ENCODE data around the gene ZNF333. TPM values are rescaled to one million over a fixed set of nuclear protein-coding genes. Genes with fewer than 3 reads are reported as not detected.
"Not testable (repeated sequence)": the region's sequence is repeated elsewhere in the genome, so short reads cannot be mapped to it uniquely, and the experiment has no call there.

The ZNF333 gene
- polyA plus RNA-seq, 1 experiment: 16.4 TPM

DNA sequence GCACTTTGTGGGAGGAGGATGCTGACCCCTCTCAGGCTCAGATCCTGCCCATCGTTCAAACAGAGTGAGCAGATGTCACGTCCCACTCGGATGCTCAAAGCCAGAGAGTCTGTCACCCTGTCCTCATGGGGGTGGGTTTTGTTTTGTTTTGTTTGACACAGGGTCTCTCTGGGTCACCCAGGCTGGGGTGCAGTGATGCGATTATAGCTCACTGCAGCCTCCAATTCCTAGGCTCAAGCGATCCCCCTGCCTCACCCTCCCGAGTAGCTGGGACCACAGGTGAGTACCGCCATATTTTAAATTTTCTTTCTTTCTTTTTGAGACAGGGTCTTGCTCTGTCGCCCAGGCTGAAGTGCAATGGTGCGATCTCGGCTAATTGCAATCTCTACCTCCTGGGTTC is 84.5 kb downstream of the ZNF333 start:
- no peak for DNase-seq (ENCODE audit: low read depth)
- H3K27me3 ChIP-seq (ENCODE audit: control insufficient read depth, insufficient read depth, low read length): no peaks in the 10 kb centered on the region
- TF ChIP-seq, protein P1, sequence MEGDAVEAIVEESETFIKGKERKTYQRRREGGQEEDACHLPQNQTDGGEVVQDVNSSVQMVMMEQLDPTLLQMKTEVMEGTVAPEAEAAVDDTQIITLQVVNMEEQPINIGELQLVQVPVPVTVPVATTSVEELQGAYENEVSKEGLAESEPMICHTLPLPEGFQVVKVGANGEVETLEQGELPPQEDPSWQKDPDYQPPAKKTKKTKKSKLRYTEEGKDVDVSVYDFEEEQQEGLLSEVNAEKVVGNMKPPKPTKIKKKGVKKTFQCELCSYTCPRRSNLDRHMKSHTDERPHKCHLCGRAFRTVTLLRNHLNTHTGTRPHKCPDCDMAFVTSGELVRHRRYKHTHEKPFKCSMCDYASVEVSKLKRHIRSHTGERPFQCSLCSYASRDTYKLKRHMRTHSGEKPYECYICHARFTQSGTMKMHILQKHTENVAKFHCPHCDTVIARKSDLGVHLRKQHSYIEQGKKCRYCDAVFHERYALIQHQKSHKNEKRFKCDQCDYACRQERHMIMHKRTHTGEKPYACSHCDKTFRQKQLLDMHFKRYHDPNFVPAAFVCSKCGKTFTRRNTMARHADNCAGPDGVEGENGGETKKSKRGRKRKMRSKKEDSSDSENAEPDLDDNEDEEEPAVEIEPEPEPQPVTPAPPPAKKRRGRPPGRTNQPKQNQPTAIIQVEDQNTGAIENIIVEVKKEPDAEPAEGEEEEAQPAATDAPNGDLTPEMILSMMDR (IDR thresholded peaks at IDR 0.05; ENCODE audit: insufficient read depth, low read depth, low read length): no peak
- H3K36me3 ChIP-seq (ENCODE audit: control insufficient read depth, insufficient read depth, low read length): peaks cover 2% of the 10 kb centered on the region; the same call in 1 of the 2 replicates
- no peak overlapping the region for H3K4me3 ChIP-seq (ENCODE audit: low read depth, low read length)
- ChIA-PET CTCF (no interaction called here), POLR2A (no interaction called here)

GRCh38 chr19:14775326-14775725 is 85.5 kb downstream of the ZNF333 start:
- H3K4me3 ChIP-seq (ENCODE audit: low read depth, low read length); H3K27me3 ChIP-seq (ENCODE audit: control insufficient read depth, insufficient read depth, low read length); POLR2A ChIA-PET; CTCF ChIA-PET; H3K36me3 ChIP-seq (ENCODE audit: control insufficient read depth, insufficient read depth, low read length); DNase-seq (ENCODE audit: low read depth): not testable (repeated sequence)

- Histone ChIP-seq H3K27me3 (ENCODE audit: control insufficient read depth, insufficient read depth, low read length) (no peaks in the 10 kb centered on the region), H3K36me3 (ENCODE audit: control insufficient read depth, insufficient read depth, low read length) (peaks cover under 1% of the 10 kb centered on the region; the same call in 1 of the 2 replicates), H3K4me3 (ENCODE audit: low read depth, low read length) (peak overlapping the region; percentile 36)
- ChIA-PET CTCF (interaction anchor here (2.2 kb wide), 1 partner anchor 10 kb away, joined by 13 read pairs; no protein-coding TSS in a partner anchor), POLR2A (no interaction called here)
- TF ChIP-seq, protein P1 (IDR thresholded peaks at IDR 0.05; ENCODE audit: insufficient read depth, low read depth, low read length): no peak
- no peak for DNase-seq (ENCODE audit: low read depth)
Observed at GRCh38 chr19:14775869-14776586, 86.2 kb downstream of the ZNF333 start.

GRCh38 chr19:14777645-14778044 is 87.8 kb downstream of the ZNF333 start:
- DNase-seq (ENCODE audit: low read depth); POLR2A ChIA-PET; H3K4me3 ChIP-seq (ENCODE audit: low read depth, low read length); H3K36me3 ChIP-seq (ENCODE audit: control insufficient read depth, insufficient read depth, low read length); H3K27me3 ChIP-seq (ENCODE audit: control insufficient read depth, insufficient read depth, low read length): not testable (repeated sequence)
- CTCF ChIA-PET: interaction anchor here (2.2 kb wide), 1 partner anchor 9 kb away, joined by 13 read pairs; no protein-coding TSS in a partner anchor

GRCh38 chr19:14778110-14778845 is 88.4 kb downstream of the ZNF333 start, which contains the start of gene ADGRE2:
Gene ADGRE2 (minus strand): TSS chr19:14778560. CDS start chr19:14776756, 1,804 bp downstream.
- POLR2A ChIA-PET; DNase-seq (ENCODE audit: low read depth); CTCF ChIA-PET; H3K4me3 ChIP-seq (ENCODE audit: low read depth, low read length); H3K36me3 ChIP-seq (ENCODE audit: control insufficient read depth, insufficient read depth, low read length); H3K27me3 ChIP-seq (ENCODE audit: control insufficient read depth, insufficient read depth, low read length): not testable (repeated sequence)

- H3K36me3 ChIP-seq (ENCODE audit: control insufficient read depth, insufficient read depth, low read length): no peaks in the 10 kb centered on the region
- ChIA-PET CTCF (interaction anchor here (1.2 kb wide), 1 partner anchor 473 kb away, joined by 3 read pairs; no protein-coding TSS in a partner anchor), POLR2A (no interaction called here)
- DNase-seq (ENCODE audit: low read depth): no peak
- H3K4me3 ChIP-seq (ENCODE audit: low read depth, low read length): no peak overlapping the region
- TF ChIP-seq, protein P1 (IDR thresholded peaks at IDR 0.05; ENCODE audit: insufficient read depth, low read depth, low read length): no peak
- H3K27me3 ChIP-seq (ENCODE audit: control insufficient read depth, insufficient read depth, low read length): no peaks in the 10 kb centered on the region
Observed at GRCh38 chr19:14779151-14779550, 89.3 kb downstream of the ZNF333 start.

GRCh38 chr19:14780622-14781225 is 90.9 kb downstream of the ZNF333 start:
- DNase-seq (ENCODE audit: low read depth); CTCF ChIA-PET; H3K36me3 ChIP-seq (ENCODE audit: control insufficient read depth, insufficient read depth, low read length); H3K27me3 ChIP-seq (ENCODE audit: control insufficient read depth, insufficient read depth, low read length); POLR2A ChIA-PET; H3K4me3 ChIP-seq (ENCODE audit: low read depth, low read length): not testable (repeated sequence)

DNA sequence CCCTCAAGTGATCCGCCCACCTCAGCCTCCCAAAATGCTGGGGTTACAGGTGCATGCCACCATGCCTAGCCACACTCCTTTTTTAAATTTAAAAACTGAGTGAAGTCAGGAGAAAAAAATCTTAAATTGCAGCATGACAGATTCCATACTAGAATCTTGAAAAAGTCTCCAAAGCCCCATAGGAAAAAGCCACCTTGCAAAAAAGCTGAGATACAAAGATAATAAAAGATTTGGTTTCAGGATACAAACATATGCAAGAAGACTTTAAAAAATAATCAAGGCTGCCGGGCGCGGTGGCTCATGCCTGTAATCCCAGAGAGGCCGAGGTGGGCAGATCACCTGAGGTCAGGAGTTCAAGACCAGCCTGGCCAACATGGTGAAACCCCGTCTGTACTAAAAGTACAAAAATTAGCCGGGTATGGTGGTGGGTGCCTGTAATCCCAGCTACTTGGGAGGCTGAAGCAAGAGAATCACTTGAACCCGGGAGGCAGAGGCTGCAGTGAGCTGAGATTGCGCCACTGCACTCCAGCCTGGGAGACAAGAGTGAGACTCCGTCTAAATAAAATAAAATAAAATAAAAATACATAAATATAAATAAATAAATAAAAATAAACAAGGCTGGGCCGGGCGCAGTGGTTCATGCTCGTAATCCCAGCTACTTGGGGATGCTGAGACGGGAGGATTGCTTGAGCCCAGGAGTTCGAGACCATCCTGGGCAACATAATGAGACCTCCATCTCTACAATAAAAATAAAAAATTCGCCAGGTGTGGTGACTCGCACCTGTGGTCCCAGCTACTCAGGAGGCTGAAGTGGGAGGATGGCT is 92.1 kb downstream of the ZNF333 start:
- CTCF ChIA-PET: interaction anchor here (0.6 kb wide), 1 partner anchor 297 kb away, joined by 3 read pairs; no protein-coding TSS in a partner anchor
- POLR2A ChIA-PET; DNase-seq (ENCODE audit: low read depth); H3K36me3 ChIP-seq (ENCODE audit: control insufficient read depth, insufficient read depth, low read length); H3K27me3 ChIP-seq (ENCODE audit: control insufficient read depth, insufficient read depth, low read length); H3K4me3 ChIP-seq (ENCODE audit: low read depth, low read length): not testable (repeated sequence)

All from BJ (cell line).